ENCODE data around the gene RSPO3. TPM values are rescaled to one million over a fixed set of nuclear protein-coding genes. Genes with fewer than 3 reads are reported as not detected.

Gene RSPO3
- total RNA-seq, 1 donor from 2014 or later: 0.27 TPM

GRCh38 chr6:127124172-127124571 is 5.7 kb downstream of the RSPO3 start:
- Histone ChIP-seq H3K4me1 (peaks cover 23% of the 10 kb centered on the region), H3K27me3 (ENCODE audit: low read depth) (peaks cover 85% of the 10 kb centered on the region)

GRCh38 chr6:127124680-127125079 is 6.2 kb downstream of the RSPO3 start:
- Histone ChIP-seq H3K4me1 (peaks cover 18% of the 10 kb centered on the region), H3K4me3 (no peak overlapping the region), H3K9me3 (replicated peaks) (no peaks in the 10 kb centered on the region), H3K27me3 (ENCODE audit: low read depth) (peaks cover 84% of the 10 kb centered on the region), H3K27ac (replicated peaks) (no peak overlapping the region), H3K36me3 (no peaks in the 10 kb centered on the region)
- DNase-seq: no peak
- TF ChIP-seq CTCF (IDR thresholded peaks at IDR 0.05; ENCODE audit: borderline replicate concordance): no peak
- intact Hi-C loops (cut with micrococcal nuclease): no loop called here

More at GRCh38 chr6:127124172-127124571, 5.7 kb downstream of the RSPO3 start:
- H3K36me3 ChIP-seq: no peaks in the 10 kb centered on the region
- no peak for TF ChIP-seq CTCF (IDR thresholded peaks at IDR 0.05; ENCODE audit: borderline replicate concordance)
- intact Hi-C loops (cut with micrococcal nuclease): no loop called here
- no peak for DNase-seq
- H3K27ac ChIP-seq (replicated peaks): no peak overlapping the region
- H3K9me3 ChIP-seq (replicated peaks): no peaks in the 10 kb centered on the region
- H3K4me3 ChIP-seq: no peak overlapping the region

- intact Hi-C loops (cut with micrococcal nuclease): no loop called here
- TF ChIP-seq CTCF (IDR thresholded peaks at IDR 0.05; ENCODE audit: borderline replicate concordance): no peak
- DNase-seq: no peak
- no peaks in the 10 kb centered on the region for H3K9me3 ChIP-seq (replicated peaks)
- H3K4me3 ChIP-seq: no peak overlapping the region
- no peak overlapping the region for H3K27ac ChIP-seq (replicated peaks)
- H3K27me3 ChIP-seq (ENCODE audit: low read depth): peaks cover 50% of the 10 kb centered on the region
- H3K4me1 ChIP-seq: no peaks in the 10 kb centered on the region
- H3K36me3 ChIP-seq: no peaks in the 10 kb centered on the region
These were observed 9.6 kb downstream of the RSPO3 start for GRCh38 chr6:127128066-127128465.

DNA sequence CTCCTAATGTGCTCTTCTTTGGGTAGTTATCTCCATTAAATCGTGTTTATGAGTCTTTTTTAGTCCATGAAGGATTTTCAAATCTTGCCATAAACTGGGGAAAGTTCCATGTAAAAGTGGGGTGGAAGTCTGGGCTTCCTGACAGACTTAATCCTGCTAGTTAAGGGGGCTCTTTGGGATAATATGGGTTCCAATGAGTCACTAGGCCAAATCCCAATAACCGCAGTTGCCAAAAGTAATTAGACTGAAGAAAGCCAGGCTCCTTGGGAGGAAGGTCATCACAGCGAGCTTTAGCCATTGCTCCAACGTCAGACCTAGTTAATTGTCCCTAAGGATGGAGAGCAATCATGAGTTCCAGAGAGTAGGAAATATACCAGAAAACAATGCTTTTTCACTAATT is 10.8 kb downstream of the RSPO3 start:
- no peak for TF ChIP-seq CTCF (IDR thresholded peaks at IDR 0.05; ENCODE audit: borderline replicate concordance)
- Histone ChIP-seq H3K4me1 (no peaks in the 10 kb centered on the region), H3K27me3 (ENCODE audit: low read depth) (peaks cover 39% of the 10 kb centered on the region), H3K36me3 (no peaks in the 10 kb centered on the region), H3K4me3 (no peak overlapping the region), H3K27ac (replicated peaks) (no peak overlapping the region), H3K9me3 (replicated peaks) (no peaks in the 10 kb centered on the region)
- intact Hi-C loops (cut with micrococcal nuclease): no loop called here
- DNase-seq: no peak

DNA sequence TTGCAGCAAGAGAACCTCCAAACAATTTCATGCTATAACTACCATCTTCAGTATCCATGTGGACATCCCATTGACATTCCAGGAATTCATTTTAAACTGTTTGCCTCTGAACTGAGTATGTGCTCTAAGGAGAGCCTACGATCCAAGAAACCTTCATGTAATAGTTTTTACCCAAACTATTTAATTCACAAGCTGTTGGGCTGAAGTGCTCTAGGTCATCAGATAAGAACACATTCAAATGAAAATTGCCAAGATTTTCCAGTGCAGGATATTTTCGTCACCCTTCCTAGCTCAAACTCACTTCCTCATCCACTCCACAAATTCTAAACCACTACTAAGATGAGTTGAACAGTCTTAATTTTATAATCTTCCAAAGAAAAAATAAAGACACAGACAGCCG is 12.8 kb downstream of the RSPO3 start:
- H3K9me3 ChIP-seq (replicated peaks): no peaks in the 10 kb centered on the region
- TF ChIP-seq CTCF (IDR thresholded peaks at IDR 0.05; ENCODE audit: borderline replicate concordance): no peak
- intact Hi-C loops (cut with micrococcal nuclease): no loop called here
- no peaks in the 10 kb centered on the region for H3K36me3 ChIP-seq
- no peak for DNase-seq
- no peak overlapping the region for H3K4me3 ChIP-seq
- H3K4me1 ChIP-seq: no peaks in the 10 kb centered on the region
- peaks cover 23% of the 10 kb centered on the region for H3K27me3 ChIP-seq (ENCODE audit: low read depth)
- no peak overlapping the region for H3K27ac ChIP-seq (replicated peaks)

Data from left ventricle myocardium inferior (tissue), 1 donor.